CD4-positive, alpha-beta T cell treated with Interleukin-12 subunit alpha and Interleukin-12 subunit beta, for 1 hour (primary cell): ENCODE measurements around the gene SMIM17.
A peak's percentile ranks its signal among the peaks of the same experiment; 100 is the strongest.
"Not testable (repeated sequence)": the region's sequence is repeated elsewhere in the genome, so short reads cannot be mapped to it uniquely, and the experiment has no call there.

Source experiments
- DNase-seq: peaks from one replicate; pipeline ENCODE4 v3.0.0-alpha.2; 2020

SMIM17 gene

DNA sequence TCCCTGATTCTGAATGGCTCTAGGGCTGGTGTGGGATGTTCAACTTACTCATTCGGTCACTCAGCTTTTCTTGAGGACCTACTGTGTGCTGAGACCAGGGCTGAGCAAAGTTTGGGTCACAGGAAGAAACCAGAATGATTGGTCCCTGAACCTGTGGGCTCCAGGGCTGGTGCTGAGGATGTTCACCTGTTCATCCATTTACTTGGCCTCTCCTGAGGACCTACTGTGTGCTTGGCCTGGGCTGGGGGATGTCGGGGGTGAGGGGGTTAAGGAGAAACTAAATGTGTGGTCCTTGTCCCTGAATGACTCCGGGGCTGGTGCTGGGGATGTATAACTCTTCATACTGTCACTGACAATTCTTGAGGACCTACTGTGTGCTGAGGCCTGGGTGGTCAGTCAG, 18.3 kb downstream of the SMIM17 start:
- DNase-seq: no peak

DNA sequence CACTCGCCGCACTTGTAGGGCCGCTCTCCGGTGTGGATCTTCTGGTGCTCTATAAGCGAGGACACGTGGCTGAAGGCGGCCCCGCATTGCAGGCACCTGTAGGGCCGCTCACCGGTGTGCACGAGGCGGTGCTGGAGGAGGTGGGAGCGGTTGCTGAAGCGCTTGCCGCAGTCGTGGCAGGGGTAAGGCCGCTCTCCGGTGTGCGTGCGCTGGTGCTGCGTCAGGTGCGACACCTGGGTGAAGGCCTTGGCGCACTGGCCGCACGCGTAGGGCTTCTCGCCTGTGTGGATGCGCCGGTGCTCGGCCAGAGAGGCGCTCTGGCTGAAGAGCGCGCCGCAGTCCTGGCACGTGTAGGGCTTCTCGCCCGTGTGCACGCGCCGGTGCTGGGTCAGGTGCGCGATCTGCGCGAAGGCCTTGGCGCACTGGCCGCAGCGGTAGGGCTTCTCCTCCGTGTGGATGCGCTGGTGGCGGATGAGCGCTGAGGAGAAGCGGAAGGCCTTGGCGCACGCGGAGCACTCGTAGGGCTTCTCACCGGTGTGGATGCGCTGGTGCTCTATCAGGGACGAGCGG, 21.1 kb downstream of the SMIM17 start:
- DNase-seq: no peak

DNA sequence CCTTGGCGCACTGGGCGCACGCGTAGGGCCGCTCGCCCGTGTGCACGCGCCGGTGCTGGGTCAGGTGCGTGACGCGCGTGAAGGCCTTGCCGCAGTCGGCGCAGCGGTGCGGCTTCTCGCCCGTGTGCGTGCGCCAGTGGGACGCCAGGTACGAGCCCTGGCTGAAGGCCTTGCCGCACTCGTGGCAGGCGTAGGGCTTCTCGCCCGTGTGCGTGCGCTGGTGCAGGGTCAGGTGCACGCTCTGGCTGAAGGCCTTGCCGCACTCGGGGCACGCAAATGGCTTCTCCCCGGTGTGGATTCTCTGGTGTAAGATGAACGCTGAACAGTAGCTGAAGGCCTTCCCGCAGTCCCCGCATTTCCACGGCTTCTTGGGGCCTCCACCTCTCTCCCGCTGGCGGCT, 21.6 kb downstream of the SMIM17 start:
- no peak for DNase-seq

DNA sequence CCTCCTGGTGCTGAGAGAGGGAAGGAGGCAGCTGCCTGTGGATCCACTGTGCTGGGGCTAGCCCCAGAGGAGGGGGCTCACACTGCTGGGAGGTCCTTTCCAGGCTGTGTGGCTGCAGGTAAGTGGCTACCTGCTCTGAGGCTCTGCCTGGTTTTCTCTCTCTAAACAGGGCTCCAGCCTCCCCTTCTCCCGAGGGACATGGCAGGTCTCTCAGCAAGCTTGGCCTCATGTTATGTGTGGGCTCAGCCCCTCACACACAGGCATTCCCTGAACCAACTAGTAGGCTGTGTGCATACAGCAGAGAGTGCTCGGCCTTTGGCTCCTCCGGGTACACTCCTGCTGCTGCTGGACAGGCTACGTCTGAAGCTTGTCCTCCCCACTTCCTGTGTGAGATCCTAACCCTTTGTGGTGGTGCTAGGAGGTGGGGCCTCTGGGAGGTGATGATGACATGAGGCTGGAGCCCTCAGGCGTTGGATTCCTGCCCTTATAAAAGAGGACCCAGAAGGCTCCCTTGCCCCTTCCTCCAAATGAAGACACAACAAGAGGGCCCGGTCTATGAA, 24.4 kb downstream of the SMIM17 start:
- DNase-seq: no peak

DNA sequence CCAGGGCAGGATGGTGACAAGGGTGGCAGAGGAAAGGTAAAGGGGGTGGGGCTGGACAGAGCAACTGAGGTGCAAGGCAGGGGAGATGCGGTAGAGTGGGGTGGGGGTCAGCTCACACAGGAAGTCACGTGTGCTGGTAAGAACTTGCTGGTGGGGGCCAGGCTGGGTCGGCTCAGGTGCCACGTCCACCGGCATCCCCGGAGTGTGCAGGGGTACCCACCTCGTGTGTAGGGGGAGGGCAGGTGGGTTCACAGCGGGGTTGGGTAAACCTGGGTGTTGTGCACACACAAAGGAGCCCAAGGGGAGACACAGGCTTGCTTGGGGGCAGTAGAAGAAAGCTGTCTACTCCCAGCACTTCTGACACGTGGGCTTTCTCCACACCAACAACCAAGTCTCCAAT, 25.7 kb downstream of the SMIM17 start:
- DNase-seq: no peak

DNA sequence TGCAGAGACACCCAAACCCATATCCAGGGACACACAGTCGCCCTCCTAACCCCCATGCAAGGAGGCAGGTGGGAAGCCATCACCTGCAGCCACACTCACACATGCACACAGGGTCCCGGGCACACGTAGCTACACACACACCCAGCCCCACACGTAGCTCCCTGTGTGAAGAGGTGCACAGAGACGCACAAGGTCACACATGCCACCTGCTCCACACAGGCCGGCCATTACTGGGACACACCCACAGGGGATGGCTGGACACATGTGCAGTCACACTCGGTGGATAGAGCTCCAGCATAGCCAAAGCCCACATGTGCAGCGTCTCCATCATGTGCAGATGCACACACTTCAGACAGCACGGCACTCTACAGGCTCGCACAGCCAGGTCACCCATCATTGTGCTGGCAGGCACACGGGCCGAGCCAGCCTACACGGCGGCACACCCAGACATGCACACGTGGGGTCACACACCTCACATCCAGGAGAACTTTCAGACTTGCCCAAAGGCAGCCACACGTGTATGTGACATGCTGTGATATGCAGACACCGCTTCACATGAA, 27.5 kb downstream of the SMIM17 start:
- no peak for DNase-seq

DNA sequence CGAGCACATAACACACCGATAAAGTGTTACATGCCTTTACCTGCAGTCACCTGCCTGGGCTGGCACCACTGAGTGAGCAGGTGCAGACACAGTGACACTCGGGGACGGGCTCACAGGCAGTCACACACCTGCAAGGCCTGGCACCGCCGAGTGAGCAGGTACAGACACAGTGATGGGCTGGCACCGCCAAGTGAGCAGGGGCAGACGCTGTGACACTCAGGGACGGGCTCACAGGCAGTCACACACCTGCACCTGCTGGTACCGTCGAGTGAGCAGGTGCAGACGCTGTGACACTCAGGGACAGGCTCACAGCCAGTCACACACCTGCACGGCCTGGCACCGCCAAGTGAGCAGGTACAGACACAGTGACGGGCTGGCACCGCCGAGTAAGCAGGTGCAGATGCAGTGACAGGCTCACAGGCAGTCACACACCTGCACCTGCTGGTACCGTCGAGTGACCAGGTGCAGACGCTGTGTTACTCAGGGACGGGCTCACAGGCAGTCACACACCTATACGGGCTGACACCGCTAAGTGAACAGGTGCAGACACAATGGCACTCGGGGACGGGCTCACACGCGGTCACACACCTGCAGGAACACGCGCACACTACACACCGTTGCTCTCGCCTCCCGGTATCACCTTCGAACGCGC, 28.1 kb downstream of the SMIM17 start:
- no peak for DNase-seq

DNA sequence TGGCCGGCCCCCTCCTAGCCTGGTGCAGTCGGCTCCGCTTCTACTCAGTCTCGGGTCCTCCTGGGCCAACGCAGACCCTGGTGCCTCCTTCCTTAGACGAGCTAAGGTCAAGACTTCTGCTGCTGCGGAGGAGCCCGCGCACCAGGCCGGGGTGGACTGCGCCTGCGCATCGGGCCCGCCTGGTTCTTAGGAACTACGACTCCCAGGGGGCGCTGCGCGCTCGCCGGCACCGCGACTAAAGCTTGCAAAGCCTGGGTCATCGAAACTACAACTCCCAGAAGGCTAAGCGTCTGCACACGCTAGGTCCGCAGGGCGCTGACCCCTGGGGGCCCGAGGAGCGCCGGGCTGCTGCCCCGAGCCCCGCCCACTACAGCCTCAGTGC, 28.6 kb downstream of the SMIM17 start, which contains the start of gene ZNF835:
Gene ZNF835 (minus strand): TSS at position 145 of the 382 bp plus-strand sequence. CDS start 6,559 bp downstream, outside the sequence.
- DNase-seq: peak; percentile 86

DNA sequence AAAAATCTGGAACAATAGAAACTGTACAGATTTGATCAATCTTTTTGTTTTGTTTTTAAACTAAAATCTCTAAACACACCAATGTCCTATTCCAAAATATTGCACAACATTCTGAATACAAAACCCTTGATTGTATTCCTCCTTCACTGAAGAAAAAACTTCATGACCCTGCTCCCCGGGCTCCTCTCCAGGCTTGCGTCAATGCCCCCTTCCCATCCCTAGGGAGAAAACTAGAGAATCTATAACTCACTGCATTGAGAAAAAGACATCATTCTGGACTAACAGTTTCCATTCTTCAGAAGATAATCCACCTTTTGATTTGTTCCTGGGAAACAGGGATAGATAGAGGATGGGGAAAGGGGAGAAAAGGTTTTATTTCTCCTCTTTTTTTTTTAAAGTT, 29.7 kb downstream of the SMIM17 start:
- not testable (repeated sequence) for DNase-seq

DNA sequence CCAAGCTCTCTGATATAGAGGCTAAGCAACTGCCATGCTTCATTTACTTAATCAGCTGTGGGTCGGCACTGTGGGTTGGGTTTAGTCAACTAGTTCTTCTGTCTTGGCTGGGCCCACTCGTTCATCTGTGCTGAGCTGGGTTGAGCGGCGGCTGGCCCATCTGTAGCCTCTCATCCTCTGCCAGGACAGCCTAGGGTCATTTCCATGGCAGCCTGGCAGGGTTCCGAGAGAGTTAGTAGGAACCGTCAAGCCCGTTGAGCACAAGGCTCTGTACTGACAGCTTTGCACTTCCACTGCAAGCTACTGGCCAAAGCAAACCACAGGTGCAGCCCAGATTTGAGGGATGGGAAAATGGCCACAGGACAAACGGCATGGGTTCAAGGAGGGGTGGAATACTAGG, 35.2 kb downstream of the SMIM17 start:
- no peak for DNase-seq

DNA sequence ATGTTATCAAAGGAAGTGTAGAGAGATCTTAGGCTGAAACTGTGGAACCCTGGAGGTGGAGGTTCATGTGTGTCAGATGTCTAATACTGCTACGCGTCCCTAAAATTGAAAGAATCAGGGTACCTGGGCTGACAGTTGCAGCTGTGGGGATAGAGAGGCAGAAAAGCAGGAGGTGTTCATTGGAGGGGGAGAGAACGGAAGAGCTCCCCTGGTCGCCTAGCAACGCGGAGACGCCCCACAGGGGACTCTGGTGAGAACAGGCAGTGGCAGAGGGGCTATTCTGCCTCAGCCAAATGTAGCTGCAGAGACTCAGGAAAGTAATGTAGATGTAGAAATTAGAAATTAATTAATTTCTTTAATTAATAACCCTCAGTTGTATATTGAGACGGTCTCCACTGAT, 38.7 kb downstream of the SMIM17 start:
- DNase-seq: no peak

DNA sequence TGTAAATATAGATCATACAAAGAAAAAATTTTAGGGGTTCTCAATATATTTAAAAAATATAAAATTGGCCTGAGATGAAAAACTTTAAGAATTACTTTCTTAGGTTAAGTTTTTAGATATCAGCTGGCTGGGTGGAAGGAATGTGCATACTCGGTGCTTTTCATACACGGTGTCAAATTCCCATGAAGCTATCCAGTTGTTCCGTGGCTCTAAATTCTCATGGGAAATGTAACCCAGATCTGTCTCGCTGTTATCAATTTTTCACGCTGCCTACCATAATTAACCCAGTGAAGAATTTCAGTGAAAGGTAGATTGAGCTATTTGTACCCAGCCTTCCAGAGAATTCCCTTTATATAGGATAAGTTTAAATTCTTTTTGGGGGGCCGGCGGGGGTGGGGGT, 40.2 kb downstream of the SMIM17 start:
- DNase-seq: no peak

DNA sequence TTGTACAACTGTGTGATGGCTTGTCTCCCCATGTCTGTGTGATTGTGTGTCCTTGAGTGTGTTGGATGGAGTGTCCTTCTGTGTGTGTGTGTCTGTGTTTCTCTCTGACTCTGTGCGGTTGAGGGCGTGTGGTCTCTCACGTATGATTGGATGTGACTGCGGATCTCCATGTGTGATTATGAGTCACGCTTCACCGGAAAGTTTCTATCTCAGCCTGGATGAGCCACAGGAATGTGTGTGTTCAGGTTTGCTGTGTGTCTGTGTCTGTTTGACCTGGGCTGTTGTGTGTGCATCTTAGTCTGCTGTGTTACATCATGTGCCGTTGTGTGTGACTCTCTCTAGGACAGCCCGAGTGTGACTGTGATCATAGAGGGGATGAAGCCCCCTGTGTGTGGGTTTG, 44.1 kb downstream of the SMIM17 start:
- DNase-seq: no peak

DNA sequence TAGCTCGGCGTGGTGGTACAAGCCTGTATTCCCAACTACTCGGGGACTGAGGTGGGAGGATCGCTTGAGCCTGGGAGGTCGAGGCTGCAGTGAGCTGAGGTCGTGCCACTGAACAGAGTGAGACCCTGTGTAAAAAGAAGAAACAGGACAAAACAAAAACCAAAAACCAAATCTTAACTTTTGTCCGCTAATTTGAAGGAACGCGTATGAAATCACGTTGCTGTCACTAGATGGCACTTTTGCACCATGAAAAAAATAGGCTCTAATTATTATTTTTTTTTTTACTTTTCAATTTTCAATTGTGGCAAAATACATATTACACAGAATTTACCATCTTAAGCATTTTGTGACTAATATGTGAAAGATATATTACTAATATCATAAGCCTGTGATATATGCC, 46.2 kb downstream of the SMIM17 start:
- no peak for DNase-seq

DNA sequence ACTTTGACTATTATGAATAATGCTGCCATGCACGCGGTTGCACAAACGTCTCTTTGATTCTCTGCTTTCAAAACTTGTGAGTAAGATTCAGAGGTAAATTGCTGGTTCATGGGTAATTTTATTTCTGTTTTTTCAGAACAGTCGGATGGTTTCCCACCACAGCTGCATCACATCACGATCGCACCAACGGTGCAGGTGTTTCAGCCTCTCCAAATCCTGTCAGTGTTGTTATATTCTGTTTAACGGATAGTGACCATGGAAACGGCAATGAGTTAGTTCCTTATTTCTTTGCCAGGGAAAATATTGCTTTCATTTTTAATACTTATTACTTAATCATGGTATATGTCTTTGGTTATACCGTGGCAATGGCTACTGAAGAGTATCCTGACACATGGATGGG, 47.7 kb downstream of the SMIM17 start:
- no peak for DNase-seq

DNA sequence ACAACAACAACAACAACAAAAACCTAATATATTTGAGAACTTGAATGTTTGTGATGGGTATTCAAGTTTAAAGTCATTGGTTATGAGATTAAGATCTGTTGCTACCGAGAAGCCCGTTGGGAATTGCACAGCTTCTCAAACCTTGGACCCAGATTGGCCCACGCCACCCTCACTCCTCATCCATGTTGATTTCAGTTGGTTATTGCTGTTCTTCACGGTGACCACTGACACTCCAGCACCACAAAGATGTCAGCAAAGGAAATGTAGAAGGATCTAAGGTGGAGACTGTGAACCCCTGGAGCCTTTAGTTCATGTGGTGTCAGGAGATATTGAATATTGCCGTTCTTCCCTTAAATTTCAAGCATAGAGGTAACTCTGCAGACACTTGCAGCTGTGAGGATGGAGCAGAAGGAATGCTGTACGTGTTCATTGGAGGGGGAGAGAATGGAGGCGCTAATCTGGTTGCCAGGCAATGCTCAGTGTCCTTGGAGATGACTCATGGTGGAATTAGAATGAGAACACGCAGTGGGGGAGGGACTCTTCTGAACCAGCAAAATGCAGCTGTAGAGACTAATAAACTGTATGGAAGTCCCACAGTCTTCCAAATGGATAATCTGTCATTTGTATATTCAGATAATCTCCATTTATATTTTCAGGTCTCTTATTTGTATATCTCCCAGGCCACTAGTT, 49.4 kb downstream of the SMIM17 start:
- DNase-seq: no peak

DNA sequence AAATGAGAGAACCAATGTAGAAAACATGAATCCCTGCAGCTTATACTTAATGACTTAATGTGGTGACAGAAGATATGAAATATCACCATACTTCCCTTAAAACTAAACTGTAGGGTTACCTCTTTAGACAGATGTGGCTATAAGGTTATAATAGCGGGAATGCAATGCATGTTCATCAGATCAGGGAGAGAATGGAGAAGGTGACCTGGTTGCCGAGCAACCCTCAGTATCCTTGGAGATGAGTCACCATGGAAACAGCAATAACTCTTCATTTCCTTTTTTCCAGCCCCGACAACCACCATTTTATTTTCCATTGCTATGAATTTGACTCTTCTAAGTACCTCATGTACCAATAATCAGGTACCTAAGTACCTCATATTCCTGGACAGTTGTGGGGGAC, 56.6 kb downstream of the SMIM17 start:
- no peak for DNase-seq

DNA sequence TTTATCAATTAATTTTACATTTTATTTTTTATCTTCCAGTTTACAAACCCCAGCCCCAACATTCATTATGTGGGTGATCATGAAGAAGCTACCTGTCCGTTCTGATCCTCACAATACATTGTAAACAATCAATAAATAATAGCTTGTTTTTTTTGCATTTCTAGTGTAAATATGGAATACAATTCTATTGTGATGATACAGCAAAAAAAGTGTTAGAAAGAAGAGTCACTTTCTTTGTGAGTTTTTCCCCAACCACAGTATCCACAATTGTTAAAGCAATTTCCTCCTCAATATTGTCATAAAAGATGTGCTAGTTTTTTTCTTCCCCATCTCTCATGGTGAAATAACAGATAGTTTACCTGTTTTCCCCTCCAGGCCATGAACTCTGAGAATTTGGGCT, 58.9 kb downstream of the SMIM17 start:
- no peak for DNase-seq

DNA sequence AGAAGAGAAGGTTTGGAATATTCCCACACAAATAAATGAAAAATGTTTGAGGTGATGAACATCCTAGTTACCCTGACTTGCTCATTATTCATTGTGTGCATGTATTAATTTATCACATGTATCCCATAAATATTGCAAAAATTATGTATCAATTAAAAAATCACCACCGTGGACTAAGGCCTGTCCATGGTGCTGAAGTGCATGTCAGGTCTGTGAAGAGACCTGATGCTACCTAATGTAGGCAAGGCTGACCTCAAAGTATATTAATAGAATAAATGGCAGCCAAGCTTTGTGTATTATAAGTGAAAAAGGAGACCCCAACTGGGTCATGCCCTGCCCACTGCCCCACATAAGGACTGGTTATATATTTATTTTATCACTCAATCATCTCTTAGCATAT, 63.0 kb downstream of the SMIM17 start:
- no peak for DNase-seq
